ENCODE data around the gene HIVEP3.
A peak's percentile ranks its signal among the peaks of the same experiment; 100 is the strongest.

HIVEP3 gene

GRCh38 chr1:41627491-41628280 lies 291.0 kb downstream of the HIVEP3 start:
- no peaks in the 10 kb centered on the region for H3K9me3 Mint-ChIP-seq
- DNase-seq (ENCODE audit: low spot score): no peak
- H3K4me1 Mint-ChIP-seq (ENCODE audit: low read depth): peaks cover 32% of the 10 kb centered on the region
- H3K4me3 Mint-ChIP-seq: no peak overlapping the region
- H3K36me3 Mint-ChIP-seq (ENCODE audit: low read depth): peaks cover 20% of the 10 kb centered on the region
- H3K27me3 Mint-ChIP-seq (ENCODE audit: low read depth): no peaks in the 10 kb centered on the region
- H3K27ac Mint-ChIP-seq: peak overlapping the region; percentile 73

DNA sequence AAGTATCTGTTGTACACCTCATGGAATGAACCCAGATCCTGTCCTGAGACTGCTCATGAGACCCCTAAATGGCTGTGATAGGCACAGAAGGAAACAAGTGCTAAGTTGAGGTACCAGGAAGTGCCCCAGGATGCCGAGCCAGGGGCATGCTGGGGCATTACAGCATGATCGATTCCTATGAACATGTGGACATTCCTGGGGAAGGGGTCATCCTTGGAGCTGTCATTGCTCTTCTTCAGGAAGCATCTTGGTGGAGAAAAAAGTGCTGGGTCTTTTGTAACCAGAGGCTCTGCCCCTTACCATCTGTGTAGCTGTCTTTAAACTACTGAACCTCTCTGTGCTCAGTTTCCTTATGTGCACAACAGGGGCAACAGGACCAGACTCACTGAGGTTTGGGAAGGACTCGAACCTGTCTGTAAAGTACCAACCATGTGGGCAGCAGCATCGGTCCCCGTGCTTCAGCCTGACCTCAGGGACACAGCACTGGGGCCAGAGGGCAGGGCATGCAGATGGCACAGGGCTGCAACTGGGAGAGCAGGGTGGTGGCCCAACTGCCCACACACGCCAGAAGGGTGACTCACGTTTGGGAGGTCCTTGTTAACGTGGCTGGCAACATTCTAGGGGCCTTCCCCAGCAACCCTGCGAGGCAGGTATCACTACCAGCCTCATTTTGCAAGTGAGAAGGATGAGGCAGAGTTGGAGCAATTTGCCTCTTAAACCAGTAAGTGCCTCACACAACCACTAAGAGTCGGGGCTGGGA lies 291.9 kb downstream of the HIVEP3 start:
- Mint-ChIP-seq H3K4me3 (no peak overlapping the region), H3K4me1 (ENCODE audit: low read depth) (peaks cover 35% of the 10 kb centered on the region), H3K36me3 (ENCODE audit: low read depth) (peaks cover 22% of the 10 kb centered on the region), H3K27me3 (ENCODE audit: low read depth) (no peaks in the 10 kb centered on the region), H3K27ac (no peak overlapping the region), H3K9me3 (no peaks in the 10 kb centered on the region)
- DNase-seq (ENCODE audit: low spot score): peak; percentile 71

DNA sequence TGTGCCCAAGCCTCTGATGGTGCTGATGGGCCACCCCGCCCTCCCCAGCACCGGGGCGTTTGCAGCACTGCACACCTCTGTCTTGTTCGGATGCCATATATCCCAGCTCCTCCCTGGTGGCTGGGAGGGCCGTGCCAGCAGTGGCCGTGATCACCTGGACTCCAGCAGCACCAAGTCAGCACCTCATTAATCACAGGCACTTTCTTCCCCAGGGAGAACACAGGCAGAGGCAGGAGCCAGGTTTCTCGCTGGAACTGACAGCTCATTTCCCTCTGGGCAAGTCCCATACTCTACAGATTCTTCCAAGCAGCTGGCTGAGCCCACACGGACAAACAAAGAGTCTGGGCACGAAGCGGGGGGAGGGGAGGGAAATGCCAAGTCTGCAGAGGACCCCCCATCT lies 292.6 kb downstream of the HIVEP3 start:
- DNase-seq (ENCODE audit: low spot score): no peak
- Mint-ChIP-seq H3K27me3 (ENCODE audit: low read depth) (no peaks in the 10 kb centered on the region), H3K9me3 (no peaks in the 10 kb centered on the region), H3K36me3 (ENCODE audit: low read depth) (peaks cover 23% of the 10 kb centered on the region), H3K4me1 (ENCODE audit: low read depth) (peaks cover 37% of the 10 kb centered on the region), H3K27ac (no peak overlapping the region), H3K4me3 (no peak overlapping the region)

DNA sequence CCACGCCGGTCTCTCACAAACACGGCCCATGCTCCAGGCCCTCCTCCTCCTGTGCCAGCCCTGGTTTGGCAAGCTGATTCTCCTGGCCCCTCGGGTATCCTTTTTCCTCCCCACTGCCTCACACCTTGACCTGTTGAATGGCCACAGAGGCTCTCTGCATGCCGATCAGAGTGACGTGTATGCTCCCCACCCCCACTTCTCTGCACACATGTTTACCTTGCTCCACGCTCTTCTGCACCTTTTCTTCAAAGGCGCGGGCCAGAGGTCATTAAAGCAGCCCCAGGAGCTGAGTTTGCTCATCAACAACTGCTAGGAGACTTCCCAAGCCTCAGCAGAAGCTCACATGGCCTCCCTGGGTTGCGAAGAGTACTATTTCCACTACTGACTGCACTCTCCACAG lies 295.0 kb downstream of the HIVEP3 start:
- no peaks in the 10 kb centered on the region for H3K27me3 Mint-ChIP-seq (ENCODE audit: low read depth)
- H3K4me3 Mint-ChIP-seq: peak overlapping the region; percentile 51
- H3K36me3 Mint-ChIP-seq (ENCODE audit: low read depth): peaks cover 16% of the 10 kb centered on the region
- no peaks in the 10 kb centered on the region for H3K9me3 Mint-ChIP-seq
- H3K4me1 Mint-ChIP-seq (ENCODE audit: low read depth): peaks cover 35% of the 10 kb centered on the region
- DNase-seq (ENCODE audit: low spot score): no peak
- H3K27ac Mint-ChIP-seq: peak overlapping the region; percentile 76

DNA sequence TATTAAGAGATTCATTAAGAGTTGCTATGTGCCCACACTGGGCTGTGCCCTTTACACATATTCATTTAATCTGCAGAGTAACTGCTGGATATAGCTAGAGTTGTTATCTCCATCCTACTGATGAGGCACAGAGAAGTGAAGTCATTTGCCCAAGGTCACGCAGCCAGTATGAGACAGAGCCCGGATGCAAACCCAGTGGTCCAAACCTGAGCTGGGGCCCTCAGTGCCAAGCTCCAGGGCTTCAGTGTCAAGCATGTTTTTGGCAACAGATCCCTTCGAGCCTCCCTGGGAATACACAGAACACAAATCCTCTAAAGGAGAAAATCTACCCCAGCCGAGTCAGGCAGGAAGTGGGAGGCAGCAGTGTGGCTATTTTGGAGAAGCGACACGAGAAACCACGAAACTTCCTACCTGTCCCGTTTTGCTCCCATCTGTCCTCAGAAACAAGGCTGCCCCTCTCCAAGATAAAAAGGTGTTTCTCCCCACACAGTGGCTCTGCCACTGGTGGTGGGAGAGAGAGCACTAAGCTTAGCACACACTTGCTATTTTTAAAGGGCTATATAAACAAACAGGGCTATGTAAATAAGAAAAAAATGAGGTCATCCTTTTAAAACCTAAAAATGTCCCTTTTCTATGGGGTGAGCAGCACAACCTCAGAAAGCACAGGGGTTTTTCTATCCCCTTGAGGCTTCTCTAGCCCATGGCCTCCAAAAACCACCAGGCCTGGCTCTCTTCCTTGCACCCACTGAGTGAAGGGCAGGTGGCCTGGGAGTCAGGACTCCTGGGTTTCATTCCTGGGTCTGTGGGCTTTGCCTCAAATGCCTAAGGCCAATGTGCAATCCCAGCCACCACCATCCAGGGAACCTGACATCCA lies 295.6 kb downstream of the HIVEP3 start:
- Mint-ChIP-seq H3K27ac (peak overlapping the region; percentile 52), H3K36me3 (ENCODE audit: low read depth) (peaks cover 11% of the 10 kb centered on the region), H3K27me3 (ENCODE audit: low read depth) (no peaks in the 10 kb centered on the region), H3K4me1 (ENCODE audit: low read depth) (peaks cover 35% of the 10 kb centered on the region), H3K4me3 (peak overlapping the region; percentile 51), H3K9me3 (no peaks in the 10 kb centered on the region)
- DNase-seq (ENCODE audit: low spot score): no peak

- H3K27me3 Mint-ChIP-seq (ENCODE audit: low read depth): no peaks in the 10 kb centered on the region
- peaks cover 33% of the 10 kb centered on the region for H3K4me1 Mint-ChIP-seq (ENCODE audit: low read depth)
- peaks cover 7% of the 10 kb centered on the region for H3K36me3 Mint-ChIP-seq (ENCODE audit: low read depth)
- DNase-seq (ENCODE audit: low spot score): no peak
- H3K27ac Mint-ChIP-seq: peak overlapping the region; percentile 52
- H3K4me3 Mint-ChIP-seq: no peak overlapping the region
- H3K9me3 Mint-ChIP-seq: no peaks in the 10 kb centered on the region
Observed at GRCh38 chr1:41622402-41622801, 296.3 kb downstream of the HIVEP3 start.

DNA sequence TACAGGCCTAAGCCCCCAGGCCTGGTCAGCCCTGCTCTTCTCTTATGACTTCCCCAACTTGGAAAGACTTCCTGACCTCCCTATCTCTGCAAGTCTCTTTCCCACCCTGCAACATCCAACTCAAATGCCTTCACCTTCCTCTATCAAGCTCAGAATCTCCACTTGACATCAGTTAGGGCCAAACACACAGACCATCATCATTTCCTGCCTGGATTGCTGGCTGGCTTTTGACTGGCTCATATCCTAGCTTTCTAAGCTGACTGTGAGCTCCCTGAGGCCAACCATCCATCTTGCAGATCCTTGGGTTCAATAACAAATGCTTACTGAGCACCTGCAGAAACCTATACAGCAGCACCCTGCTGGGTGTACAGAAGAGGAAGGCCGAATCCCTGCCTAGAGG lies 296.9 kb downstream of the HIVEP3 start:
- no peak for DNase-seq (ENCODE audit: low spot score)
- H3K27me3 Mint-ChIP-seq (ENCODE audit: low read depth): no peaks in the 10 kb centered on the region
- peaks cover 33% of the 10 kb centered on the region for H3K4me1 Mint-ChIP-seq (ENCODE audit: low read depth)
- H3K4me3 Mint-ChIP-seq: no peak overlapping the region
- no peaks in the 10 kb centered on the region for H3K9me3 Mint-ChIP-seq
- H3K36me3 Mint-ChIP-seq (ENCODE audit: low read depth): peaks cover 7% of the 10 kb centered on the region
- H3K27ac Mint-ChIP-seq: peak overlapping the region; percentile 33

- DNase-seq (ENCODE audit: low spot score): no peak
- H3K27ac Mint-ChIP-seq: no peak overlapping the region
- no peak overlapping the region for H3K4me3 Mint-ChIP-seq
- H3K9me3 Mint-ChIP-seq: no peaks in the 10 kb centered on the region
- peaks cover 35% of the 10 kb centered on the region for H3K4me1 Mint-ChIP-seq (ENCODE audit: low read depth)
- no peaks in the 10 kb centered on the region for H3K27me3 Mint-ChIP-seq (ENCODE audit: low read depth)
- peaks cover 8% of the 10 kb centered on the region for H3K36me3 Mint-ChIP-seq (ENCODE audit: low read depth)
Observed at GRCh38 chr1:41621256-41621655, 297.5 kb downstream of the HIVEP3 start.

DNA sequence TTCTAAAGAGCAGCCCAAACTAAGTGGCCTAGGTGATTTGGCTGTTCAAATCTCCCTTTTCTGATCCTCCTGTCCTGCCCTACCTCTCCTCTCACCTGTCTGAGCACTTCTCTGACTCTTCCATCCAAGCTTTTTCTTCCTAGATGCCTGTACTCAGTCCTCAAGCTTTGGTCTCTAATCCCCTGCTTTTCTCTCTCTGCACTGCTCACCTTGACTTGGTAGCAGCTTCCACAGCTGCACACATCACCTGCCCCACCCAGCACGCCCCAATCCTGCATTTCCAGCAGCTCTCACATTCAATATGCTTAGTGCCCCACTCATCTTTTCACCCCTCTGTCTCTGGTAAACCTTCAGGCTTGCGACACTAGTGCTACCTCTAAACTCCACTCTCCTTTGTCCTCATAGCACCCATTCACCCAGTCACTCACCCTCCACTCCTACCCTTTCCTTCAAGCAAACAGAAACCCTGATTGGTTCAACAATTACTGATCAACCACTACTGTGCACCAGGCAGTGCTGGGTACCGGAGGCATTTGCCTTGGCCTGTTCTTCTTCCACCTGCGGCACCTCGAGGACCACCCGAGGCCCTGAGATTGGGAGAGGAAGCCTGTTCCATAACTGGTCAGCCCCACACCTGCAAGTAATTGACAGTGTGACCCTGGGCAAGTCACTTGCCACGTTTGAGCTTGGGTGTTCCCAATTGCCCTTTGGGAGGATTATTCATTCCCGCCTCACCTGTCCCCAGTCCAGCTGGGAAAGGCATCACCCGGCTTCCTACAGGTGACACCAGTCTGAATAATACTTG lies 298.2 kb downstream of the HIVEP3 start:
- Mint-ChIP-seq H3K36me3 (ENCODE audit: low read depth) (peaks cover 6% of the 10 kb centered on the region), H3K27ac (peak overlapping the region; percentile 33)

DNA sequence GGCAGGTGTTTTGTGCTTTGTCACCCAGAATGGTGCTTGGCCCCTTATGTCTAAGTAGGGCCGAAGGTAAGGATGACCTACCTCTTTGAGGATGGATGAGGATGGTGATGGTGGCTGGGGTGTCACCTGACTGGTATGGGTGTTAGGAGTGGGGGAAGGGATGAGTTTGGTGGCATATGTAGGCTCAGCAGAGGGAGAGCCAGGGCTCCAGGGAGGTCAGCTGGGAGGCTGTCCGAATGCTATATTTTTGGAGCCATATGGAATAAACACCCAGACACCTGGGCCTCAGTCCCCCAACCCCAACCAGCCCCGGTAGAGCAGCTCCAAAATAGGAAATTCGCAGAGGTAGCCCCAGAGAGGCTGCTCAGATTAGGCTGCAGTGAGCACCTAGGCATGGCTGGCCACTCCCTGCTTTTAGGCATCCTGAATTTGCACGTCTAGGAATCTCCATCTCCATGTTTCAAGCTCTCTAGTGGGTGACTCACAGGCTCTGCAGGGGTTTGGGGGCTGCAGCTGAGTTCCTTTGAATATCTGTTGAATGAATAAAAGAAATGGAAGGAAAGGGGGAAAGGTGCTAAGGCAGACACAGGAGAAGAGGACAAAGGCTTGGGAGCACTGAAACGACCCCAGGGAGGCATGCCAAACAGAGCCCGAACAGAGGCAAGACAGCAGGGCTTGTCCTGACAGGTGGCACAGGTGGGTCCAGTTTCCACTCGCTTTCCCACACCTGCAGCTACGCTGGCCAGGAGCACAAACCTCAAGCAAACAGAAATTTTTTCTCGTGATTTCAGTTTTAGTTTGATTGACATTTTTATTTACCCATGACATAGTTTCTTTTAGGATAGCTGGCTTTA lies 299.0 kb downstream of the HIVEP3 start:
- H3K27me3 Mint-ChIP-seq (ENCODE audit: low read depth): no peaks in the 10 kb centered on the region
- peaks cover 5% of the 10 kb centered on the region for H3K36me3 Mint-ChIP-seq (ENCODE audit: low read depth)
- H3K27ac Mint-ChIP-seq: peak overlapping the region; percentile 50
- no peak for DNase-seq (ENCODE audit: low spot score)
- H3K4me1 Mint-ChIP-seq (ENCODE audit: low read depth): peaks cover 41% of the 10 kb centered on the region
- H3K9me3 Mint-ChIP-seq: no peaks in the 10 kb centered on the region
- H3K4me3 Mint-ChIP-seq: no peak overlapping the region

More for the DNA sequence above, 298.2 kb downstream of the HIVEP3 start:
- H3K27me3 Mint-ChIP-seq (ENCODE audit: low read depth): no peaks in the 10 kb centered on the region
- H3K4me3 Mint-ChIP-seq: no peak overlapping the region
- DNase-seq (ENCODE audit: low spot score): no peak
- H3K9me3 Mint-ChIP-seq: no peaks in the 10 kb centered on the region
- H3K4me1 Mint-ChIP-seq (ENCODE audit: low read depth): peaks cover 38% of the 10 kb centered on the region

- Mint-ChIP-seq H3K4me1 (ENCODE audit: low read depth) (peaks cover 36% of the 10 kb centered on the region), H3K4me3 (no peak overlapping the region), H3K36me3 (ENCODE audit: low read depth) (peaks cover 5% of the 10 kb centered on the region), H3K27me3 (ENCODE audit: low read depth) (no peaks in the 10 kb centered on the region), H3K27ac (peak overlapping the region; percentile 68), H3K9me3 (no peaks in the 10 kb centered on the region)
- no peak for DNase-seq (ENCODE audit: low spot score)
Observed at GRCh38 chr1:41618871-41619270, 299.9 kb downstream of the HIVEP3 start.

DNA sequence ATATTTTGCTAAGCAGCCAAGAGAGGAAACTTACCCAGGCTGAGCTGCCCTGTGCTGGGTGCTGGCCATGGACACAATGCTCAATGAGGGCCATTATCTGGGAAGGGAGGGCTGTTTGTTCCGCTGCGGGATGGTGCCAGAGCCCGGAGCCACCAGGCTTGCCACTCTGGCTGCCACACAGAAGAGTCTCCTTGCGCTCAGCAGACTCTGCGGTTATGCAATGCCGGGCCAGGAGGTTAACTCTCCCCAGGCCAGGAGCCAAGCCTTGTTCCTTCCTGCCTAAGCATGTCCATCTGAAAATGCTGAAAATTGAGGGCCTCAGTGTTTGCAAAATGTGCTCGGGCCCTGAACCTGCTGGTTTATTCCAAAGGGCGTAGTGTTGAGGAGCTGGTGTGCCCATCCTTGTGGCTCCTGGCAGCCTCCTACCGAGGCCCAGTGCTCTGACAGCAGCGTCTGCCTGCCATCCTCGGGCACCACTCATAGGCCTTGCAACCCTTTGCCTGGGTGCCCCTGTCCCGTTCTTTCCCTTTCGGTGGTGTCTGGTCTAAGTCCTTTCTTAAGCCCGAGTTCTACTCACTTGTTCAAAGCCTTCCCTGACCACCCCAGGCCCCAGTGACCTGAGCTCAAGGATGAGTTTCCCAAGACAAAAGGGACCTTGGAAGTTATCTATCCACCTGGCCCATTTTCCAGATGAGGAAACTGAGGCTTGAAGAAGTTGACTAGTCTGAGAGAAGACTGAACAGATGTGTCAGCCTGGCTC lies 300.5 kb downstream of the HIVEP3 start:
- Mint-ChIP-seq H3K4me3 (no peak overlapping the region), H3K9me3 (no peaks in the 10 kb centered on the region), H3K4me1 (ENCODE audit: low read depth) (peaks cover 30% of the 10 kb centered on the region), H3K36me3 (ENCODE audit: low read depth) (peaks cover 5% of the 10 kb centered on the region), H3K27me3 (ENCODE audit: low read depth) (no peaks in the 10 kb centered on the region), H3K27ac (no peak overlapping the region)
- DNase-seq (ENCODE audit: low spot score): no peak

Data from T-helper 2 cell treated with Interferon-gamma antibody and Interleukin-4, amounts not matched to agents 5 μg/mL and 100 μg/mL, for 36 hours (primary cell).